GM19193 (cell line): ENCODE measurements around the gene HDAC4.

ENCODE experiments used
- POLR2A ChIP-seq: IDR thresholded peaks from 4 replicates; pipeline ENCODE4 v1.6.1; 2011; ENCODE audit not compliant: insufficient read depth, insufficient read length; ENCODE audit errors: extremely low read depth

HDAC4 gene

DNA sequence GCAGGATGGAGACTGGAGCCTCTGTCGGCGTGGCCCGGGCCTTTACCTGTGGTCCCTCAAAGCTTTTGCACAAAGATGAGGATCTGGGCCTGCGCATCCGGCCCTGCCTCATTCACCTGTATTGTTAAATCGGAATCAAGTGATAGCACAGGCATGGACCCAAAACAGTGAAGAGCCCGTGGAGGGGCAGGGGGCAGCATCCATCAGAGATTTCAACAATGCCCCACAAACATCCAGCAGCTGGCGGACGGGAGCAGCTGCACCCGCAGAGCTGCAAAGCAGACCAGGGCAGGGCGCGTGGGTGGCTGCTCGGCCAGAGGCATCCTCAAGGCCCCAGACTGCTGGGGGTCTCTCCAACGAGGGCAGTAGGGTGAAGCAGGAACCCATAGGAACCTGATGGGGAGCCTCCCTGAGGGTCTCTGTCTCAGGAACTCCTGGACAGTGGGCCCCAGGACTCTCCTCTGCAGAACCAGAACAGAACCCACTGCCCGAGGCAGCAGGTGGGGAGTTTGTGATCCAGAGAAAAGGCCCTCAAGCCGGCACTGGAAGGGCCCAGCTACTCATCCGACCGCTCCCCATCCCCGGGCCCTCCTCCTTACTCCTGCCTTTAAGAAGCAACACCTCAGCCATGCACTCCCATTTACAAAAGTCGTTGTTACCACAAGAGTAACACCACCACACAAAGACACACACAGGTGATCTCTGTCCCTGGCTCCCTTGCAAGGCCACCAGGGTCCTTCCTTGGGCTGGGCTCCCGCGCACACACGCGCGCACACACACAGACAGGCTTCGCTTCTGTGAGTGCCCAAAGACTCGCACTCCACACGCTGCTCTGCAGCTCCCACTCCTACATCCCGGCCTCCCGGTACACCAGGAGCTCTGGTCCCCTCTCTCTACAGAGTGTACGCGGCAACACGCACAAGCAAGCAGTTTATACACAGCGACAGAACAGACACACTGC, 28.8 kb downstream of the HDAC4 start:
- TF ChIP-seq POLR2A, result no peak

GRCh38 chr2:239370876-239371725, 29.7 kb downstream of the HDAC4 start:
- TF ChIP-seq POLR2A, result no peak

- TF ChIP-seq POLR2A, result no peak
These were observed 30.4 kb downstream of the HDAC4 start for GRCh38 chr2:239370403-239370802.

- peak; percentile 33 for TF ChIP-seq POLR2A
These were observed 31.1 kb downstream of the HDAC4 start for GRCh38 chr2:239369631-239370161.

GRCh38 chr2:239368906-239369552, 31.8 kb downstream of the HDAC4 start:
- TF ChIP-seq POLR2A, result no peak

- no peak for TF ChIP-seq POLR2A
These were observed 32.5 kb downstream of the HDAC4 start for GRCh38 chr2:239368321-239368720.

GRCh38 chr2:239366740-239367139, 34.1 kb downstream of the HDAC4 start:
- TF ChIP-seq POLR2A, result no peak

DNA sequence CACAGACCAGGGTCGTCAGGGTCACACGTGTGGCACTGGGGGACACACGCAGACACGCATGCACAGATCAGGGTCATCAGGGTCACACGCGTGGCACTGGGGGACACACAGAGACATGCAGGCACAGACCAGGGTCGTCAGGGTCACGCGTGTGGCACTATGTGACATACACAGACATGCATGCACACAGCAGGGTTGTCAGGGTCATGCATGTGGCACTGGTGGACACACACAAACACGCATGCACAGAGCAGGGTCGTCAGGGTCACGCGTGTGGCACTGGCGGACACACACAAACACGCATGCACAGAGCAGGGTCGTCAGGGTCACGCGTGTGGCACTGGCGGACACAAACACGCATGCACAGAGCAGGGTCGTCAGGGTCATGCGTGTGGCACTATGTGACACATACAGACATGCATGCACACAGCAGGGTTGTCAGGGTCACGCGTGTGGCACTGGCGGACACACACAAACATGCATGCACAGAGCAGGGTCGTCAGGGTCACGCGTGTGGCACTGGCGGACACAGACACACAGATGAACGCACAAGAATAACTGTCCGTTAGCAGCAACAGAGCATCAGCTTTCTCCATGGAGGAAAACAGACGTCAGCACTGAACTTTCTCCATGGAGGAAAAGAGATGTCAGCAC, 34.9 kb downstream of the HDAC4 start:
- no peak for TF ChIP-seq POLR2A

DNA sequence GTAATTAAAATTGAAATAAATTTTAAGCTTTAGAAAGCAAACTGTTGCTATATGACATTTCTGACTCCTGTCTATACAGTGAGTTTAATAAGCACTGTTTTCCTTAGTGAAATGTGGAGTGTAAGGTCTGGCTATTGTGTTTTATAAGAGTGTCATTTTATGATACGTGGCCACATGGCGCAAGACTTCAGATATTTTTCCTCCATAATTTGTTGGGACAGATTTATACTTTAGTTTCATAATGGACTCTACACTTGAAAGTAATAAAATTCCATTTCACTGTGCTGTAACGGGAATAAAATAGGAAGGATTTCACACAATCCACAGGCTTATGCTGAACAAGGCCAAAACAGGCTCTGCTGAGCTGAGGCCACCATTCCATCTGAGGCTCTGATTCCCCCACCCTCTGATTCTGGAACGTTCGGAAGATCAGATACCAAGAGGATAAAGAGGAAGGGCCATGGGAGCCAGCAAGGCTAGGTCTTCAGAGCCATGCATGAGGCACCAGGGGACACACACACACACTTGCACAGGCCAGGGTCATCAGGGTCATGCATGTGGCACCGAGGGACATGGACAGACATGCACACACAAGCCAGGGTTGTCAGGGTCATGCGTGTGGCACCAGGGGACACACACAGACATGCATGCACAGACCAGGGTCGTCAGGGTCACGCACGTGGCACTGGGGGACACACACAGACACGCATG, 35.6 kb downstream of the HDAC4 start:
- TF ChIP-seq POLR2A, result no peak

DNA sequence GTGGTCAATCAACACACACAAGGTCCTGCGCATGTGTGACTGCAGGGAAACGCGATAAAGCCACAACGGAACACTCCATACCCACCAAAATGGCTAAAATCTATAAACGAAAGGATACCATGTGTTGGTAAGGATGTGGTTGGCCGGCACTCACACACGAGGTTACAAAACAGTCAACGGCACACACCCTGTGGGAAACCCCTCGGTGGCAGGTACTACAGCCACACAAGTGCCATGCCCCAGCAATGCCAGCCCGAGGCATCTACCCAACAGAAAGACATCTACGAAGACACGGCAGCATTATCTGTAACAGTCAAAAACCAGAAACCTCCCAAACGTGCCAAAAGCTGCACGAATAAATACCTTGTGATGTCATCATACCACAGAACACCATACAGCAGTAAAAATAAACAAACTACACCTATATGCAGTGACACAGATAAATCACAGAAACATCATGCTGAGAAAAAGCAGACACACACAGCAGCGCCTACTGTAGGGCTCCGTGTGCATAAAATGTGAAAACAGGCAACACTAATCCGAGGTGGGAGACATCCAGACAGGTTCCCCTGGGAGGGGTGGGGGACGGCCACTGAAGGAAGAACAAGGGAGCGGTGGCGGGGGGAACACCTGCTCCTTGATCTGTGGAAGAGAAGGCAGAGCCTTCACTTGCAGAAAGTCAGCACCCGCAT, 36.7 kb downstream of the HDAC4 start:
- no peak for TF ChIP-seq POLR2A

DNA sequence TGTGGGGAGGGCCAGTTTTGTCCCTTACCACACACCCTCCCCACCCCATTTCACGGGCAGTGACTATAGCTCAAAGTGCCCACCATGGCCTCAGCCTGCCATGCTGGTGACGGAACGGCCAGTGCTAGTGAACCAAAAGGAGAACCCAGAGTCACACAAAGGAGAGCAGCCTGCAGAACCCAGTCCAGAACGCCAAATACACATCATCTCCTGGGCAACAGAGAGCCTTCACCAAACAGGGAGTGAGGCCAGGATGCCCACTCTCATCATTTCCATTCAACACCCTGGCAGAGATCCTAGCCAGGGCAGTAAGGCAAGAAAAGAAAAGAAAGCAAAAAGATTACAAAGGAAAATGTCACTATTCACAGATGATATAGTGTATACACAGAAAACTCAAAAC, 38.3 kb downstream of the HDAC4 start:
- no peak for TF ChIP-seq POLR2A

- no peak for TF ChIP-seq POLR2A
These were observed 39.5 kb downstream of the HDAC4 start for GRCh38 chr2:239361311-239361642.
